HepG2 (cell line): ENCODE data around the gene GGA3. TPM values are rescaled to one million over a fixed set of nuclear protein-coding genes. Genes with fewer than 3 reads are reported as not detected.

Experiments
- CREBL2 ChIP-seq: sonication (generic); formaldehyde crosslinking; IDR thresholded peaks from 2 replicates; pipeline ENCODE4 v1.8.1; 2023; ENCODE audit warnings: missing genetic modification reagents, mild to moderate bottlenecking, borderline replicate concordance
- NFE2L2 ChIP-seq: fragments of 150-350 bp; IDR thresholded peaks from 2 replicates; pipeline ENCODE4 v1.6.1; 2014; ENCODE audit warnings: low read length
- NONO ChIP-seq, 2 experiments: fragments of 450-650 bp in 1 of 2; sonication (generic) in 1 of 2; formaldehyde crosslinking in 1 of 2; IDR thresholded peaks in 1 of 2; conservative IDR thresholded peaks in 1 of 2; 2 replicates each; pipeline versions ENCODE4 v1.6.1 to v1.8.0; 2017 to 2022; ENCODE audit warnings: mild to moderate bottlenecking in 1 of 2, missing genetic modification reagents in 1 of 2, moderate library complexity in 1 of 2
- PCBP1 ChIP-seq: fragments of 200-400 bp; formaldehyde crosslinking; IDR thresholded peaks from 2 replicates; pipeline ENCODE4 v1.6.1; 2017; ENCODE audit warnings: mild to moderate bottlenecking, low read depth, low read length, borderline replicate concordance
- SKIL ChIP-seq: sonication (generic); formaldehyde crosslinking; IDR thresholded peaks from 2 replicates; pipeline ENCODE4 v1.8.0; 2022; ENCODE audit warnings: missing genetic modification reagents, mild to moderate bottlenecking, moderate library complexity, borderline replicate concordance
- ZBTB20 ChIP-seq: sonication (generic); formaldehyde crosslinking; IDR thresholded peaks from 2 replicates; pipeline ENCODE4 v1.8.1; 2023; ENCODE audit warnings: missing genetic modification reagents, low read depth, mild to moderate bottlenecking, borderline replicate concordance
- ZNF225 ChIP-seq: sonication (generic); formaldehyde crosslinking; IDR thresholded peaks from 2 replicates; pipeline ENCODE4 v1.4.0; 2020; ENCODE audit warnings: mild to moderate bottlenecking, missing genetic modification reagents
- ZNF431 ChIP-seq: sonication (generic); formaldehyde crosslinking; IDR thresholded peaks from 2 replicates; pipeline ENCODE4 v1.9.0; 2022; ENCODE audit warnings: missing genetic modification reagents, low read depth, mild to moderate bottlenecking, borderline replicate concordance
- ZNF441 ChIP-seq: sonication (generic); formaldehyde crosslinking; IDR thresholded peaks from 2 replicates; pipeline ENCODE4 v1.7.0; 2021; ENCODE audit warnings: missing genetic modification reagents, borderline replicate concordance
- ZNF616 ChIP-seq: sonication (generic); formaldehyde crosslinking; IDR thresholded peaks from 2 replicates; pipeline ENCODE4 v1.5.0; 2020; ENCODE audit warnings: low read depth, mild to moderate bottlenecking, missing genetic modification reagents
- ZNF724P ChIP-seq: sonication (generic); formaldehyde crosslinking; IDR thresholded peaks from 2 replicates; pipeline ENCODE4 v1.8.0; 2022; ENCODE audit warnings: missing genetic modification reagents, borderline replicate concordance
- ZNF782 ChIP-seq: sonication (generic); formaldehyde crosslinking; IDR thresholded peaks from 2 replicates; pipeline ENCODE4 v1.4.0; 2020; ENCODE audit warnings: missing genetic modification reagents, mild to moderate bottlenecking, borderline replicate concordance
- polyA plus RNA-seq, 8 experiments: library from polyadenylated mRNA; depleted of rRNA in 3 of 8; stranded (reverse) in 7 of 8; unstranded in 1 of 8; fragments of >200 nt; fragmentation: Illumina TruSeq in 4 of 8; extraction: Trizol in 4 of 8; gene quantifications; 2 replicates each; pipeline versions ENCODE4 v1.2.1 to v1.2.3, GENCODE V29; 2011 to 2016; ENCODE audit warnings: low read depth in 4 of 8, missing spikeins in 1 of 8, mixed read lengths in 1 of 8; ENCODE audit not compliant: insufficient read depth in 1 of 8
- total RNA-seq, 5 experiments: library from RNA; depleted of rRNA; stranded (reverse); fragments of >200 nt; fragmentation: Illumina TruSeq; extraction: Trizol; gene quantifications; 2 replicates each; pipeline ENCODE4 v1.2.3, GENCODE V29; 2016; ENCODE audit warnings: low read depth in 1 of 5
- TF ChIP-seq, protein P1 (sequence below): sonication (generic); formaldehyde crosslinking; IDR thresholded peaks from 2 replicates; pipeline ENCODE4 v1.4.0; 2020; ENCODE audit warnings: mild to moderate bottlenecking, missing genetic modification reagents
- TF ChIP-seq, protein P2 (sequence below): sonication (generic); formaldehyde crosslinking; IDR thresholded peaks from 2 replicates; pipeline ENCODE4 v1.5.1; 2020; ENCODE audit warnings: missing genetic modification reagents, mild to moderate bottlenecking, borderline replicate concordance

Gene GGA3
- total and polyA plus RNA-seq, 2 of the 13 experiments (the other 11 are each of a cell fraction or from before 2014, with no cell fraction given): 28.4 to 43.7 TPM

DNA sequence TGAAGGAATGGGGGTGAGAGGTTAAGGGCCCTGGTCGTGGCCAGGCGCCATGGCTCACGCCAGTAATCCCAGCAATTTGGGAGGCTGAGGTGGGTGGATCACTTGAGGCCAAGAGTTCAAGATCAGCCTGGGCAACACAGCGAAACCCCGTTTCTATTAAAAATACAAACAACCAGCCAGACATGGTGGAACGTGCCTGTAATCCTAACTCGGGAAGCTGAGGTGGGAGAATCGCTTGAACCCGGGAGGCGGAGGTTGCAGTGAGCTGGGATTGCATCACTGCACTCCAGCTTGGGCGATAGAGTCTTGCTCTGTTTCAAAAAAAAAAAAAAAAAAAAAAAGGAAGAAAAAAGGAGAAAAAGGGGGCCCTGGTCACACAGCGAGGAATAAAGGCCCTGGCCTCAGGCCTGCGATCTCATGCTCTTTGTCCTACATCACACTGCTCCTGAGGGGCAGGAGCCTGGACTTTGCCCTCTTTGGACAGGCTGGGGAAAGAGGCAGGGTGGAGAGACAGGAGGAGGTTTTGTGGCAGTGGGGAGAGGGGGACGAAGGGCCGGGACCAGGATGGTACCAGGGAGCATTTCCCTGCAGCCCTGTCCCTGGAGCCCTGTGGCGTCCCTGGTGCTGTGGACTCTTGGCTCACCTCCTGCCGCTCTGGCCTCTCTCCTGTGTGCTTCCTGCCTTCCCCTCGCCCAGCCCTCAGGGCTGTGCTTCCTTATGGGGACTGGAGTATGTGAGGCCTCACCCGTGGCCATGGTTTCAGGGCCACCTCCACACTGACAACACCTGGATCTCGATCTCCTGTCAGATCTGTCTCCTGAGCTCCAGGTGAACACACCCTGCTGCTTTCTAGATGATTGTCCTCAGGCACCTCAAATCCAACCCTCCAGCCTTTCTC lies 47.6 kb upstream of the GGA3 start (continued):
- TF ChIP-seq, protein P1, sequence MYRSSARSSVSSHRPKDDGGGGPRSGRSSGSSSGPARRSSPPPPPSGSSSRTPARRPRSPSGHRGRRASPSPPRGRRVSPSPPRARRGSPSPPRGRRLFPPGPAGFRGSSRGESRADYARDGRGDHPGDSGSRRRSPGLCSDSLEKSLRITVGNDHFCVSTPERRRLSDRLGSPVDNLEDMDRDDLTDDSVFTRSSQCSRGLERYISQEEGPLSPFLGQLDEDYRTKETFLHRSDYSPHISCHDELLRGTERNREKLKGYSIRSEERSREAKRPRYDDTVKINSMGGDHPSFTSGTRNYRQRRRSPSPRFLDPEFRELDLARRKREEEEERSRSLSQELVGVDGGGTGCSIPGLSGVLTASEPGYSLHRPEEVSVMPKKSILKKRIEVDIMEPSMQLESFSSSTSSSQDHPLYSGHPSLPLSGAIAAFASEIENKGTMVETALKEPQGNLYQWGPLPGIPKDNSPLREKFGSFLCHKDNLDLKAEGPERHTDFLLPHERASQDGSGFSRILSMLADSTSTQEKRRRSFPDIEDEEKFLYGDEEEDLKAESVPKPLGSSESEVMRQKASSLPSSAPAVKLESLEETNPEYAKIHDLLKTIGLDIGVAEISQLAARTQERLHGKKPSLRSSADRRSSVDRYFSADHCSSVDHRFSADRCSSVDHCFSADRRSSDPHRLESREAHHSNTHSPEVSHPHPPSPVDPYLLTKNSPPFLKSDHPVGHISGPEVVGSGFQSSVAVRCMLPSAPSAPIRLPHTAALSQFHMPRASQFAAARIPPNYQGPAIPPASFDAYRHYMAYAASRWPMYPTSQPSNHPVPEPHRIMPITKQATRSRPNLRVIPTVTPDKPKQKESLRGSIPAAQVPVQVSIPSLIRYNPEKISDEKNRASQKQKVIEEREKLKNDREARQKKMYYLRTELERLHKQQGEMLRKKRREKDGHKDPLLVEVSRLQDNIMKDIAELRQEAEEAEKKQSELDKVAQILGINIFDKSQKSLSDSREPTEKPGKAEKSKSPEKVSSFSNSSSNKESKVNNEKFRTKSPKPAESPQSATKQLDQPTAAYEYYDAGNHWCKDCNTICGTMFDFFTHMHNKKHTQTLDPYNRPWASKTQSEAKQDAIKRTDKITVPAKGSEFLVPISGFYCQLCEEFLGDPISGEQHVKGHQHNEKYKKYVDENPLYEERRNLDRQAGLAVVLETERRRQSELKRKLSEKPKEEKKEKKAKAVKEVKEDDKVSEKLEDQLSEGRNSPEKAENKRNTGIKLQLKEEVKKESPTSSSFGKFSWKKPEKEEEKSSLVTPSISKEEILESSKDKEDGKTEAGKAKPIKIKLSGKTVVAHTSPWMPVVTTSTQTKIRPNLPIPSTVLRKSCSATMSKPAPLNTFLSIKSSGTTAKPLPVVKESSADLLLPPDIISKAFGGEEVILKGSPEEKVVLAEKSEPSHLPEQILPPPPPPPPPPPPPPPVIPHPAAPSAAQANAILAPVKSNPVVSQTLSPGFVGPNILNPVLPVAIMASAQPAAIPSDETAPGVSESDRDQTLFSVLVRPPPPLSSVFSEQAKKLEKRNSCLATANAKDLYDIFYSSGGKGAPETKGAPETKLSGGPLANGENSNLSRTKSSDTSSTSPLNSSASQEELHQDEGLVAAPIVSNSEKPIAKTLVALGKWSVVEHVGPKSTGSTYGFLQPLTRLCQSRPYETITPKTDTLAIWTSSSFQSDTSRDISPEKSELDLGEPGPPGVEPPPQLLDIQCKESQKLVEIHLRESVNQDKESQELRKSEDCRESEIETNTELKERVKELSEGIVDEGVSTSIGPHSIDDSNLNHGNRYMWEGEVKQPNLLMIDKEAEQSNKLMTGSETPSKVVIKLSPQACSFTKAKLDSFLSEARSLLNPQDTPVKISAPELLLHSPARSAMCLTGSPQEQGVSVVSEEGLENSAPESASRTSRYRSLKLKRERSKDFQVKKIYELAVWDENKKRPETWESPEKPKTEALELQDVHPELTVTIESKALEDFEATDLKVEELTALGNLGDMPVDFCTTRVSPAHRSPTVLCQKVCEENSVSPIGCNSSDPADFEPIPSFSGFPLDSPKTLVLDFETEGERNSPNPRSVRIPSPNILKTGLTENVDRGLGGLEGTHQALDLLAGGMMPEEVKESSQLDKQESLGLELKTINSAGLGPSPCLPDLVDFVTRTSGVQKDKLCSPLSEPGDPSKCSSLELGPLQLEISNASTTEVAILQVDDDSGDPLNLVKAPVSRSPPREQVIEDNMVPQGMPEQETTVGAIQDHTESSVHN: peak; percentile 90; the same call in 1 of the 2 replicates
- no peak; the same call in 1 of the 2 replicates for TF ChIP-seq ZNF431
- TF ChIP-seq ZNF616: peak; percentile 89; the same call in 1 of the 2 replicates
- peak; percentile 87; the same call in 1 of the 2 replicates for TF ChIP-seq ZNF441
- no peak for TF ChIP-seq SKIL (CRISPR knock-in tag)
- TF ChIP-seq ZNF782 (CRISPR knock-in tag): 0 out of 2 replicates have a peak, but pooled peaks have one; percentile 72
- TF ChIP-seq ZNF225 (CRISPR knock-in tag): peak; percentile 48
- TF ChIP-seq NFE2L2: no peak
- no peak for TF ChIP-seq NONO (IDR thresholded peaks at IDR 0.05)
- peak; percentile 92 for TF ChIP-seq NONO (CRISPR knock-in tag; conservative IDR thresholded peaks at IDR 0.05)
- TF ChIP-seq ZBTB20: 0 out of 2 replicates have a peak, but pooled peaks have one; percentile 21
- TF ChIP-seq CREBL2 (CRISPR knock-in tag): peak; percentile 52; the same call in 1 of the 2 replicates
- TF ChIP-seq, protein P2, sequence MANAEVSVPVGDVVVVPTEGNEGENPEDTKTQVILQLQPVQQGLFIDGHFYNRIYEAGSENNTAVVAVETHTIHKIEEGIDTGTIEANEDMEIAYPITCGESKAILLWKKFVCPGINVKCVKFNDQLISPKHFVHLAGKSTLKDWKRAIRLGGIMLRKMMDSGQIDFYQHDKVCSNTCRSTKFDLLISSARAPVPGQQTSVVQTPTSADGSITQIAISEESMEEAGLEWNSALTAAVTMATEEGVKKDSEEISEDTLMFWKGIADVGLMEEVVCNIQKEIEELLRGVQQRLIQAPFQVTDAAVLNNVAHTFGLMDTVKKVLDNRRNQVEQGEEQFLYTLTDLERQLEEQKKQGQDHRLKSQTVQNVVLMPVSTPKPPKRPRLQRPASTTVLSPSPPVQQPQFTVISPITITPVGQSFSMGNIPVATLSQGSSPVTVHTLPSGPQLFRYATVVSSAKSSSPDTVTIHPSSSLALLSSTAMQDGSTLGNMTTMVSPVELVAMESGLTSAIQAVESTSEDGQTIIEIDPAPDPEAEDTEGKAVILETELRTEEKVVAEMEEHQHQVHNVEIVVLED (CRISPR knock-in tag): no peak
- 0 out of 2 replicates have a peak, but pooled peaks have one; percentile 44 for TF ChIP-seq ZNF724P (CRISPR knock-in tag)
- TF ChIP-seq PCBP1: peak; percentile 92; the same call in 1 of the 2 replicates
